ENCODE measurements around the gene RYR3.

- TF ChIP-seq CTCF (IDR thresholded peaks at IDR 0.05) (no peak), EZH2 (IDR thresholded peaks at IDR 0.05; ENCODE audit: borderline replicate concordance, insufficient read depth, low read depth, low read length, poor library complexity, severe bottlenecking) (no peak)
Measured at GRCh38 chr15:33357845-33358244, 47.1 kb downstream of the RYR3 start.
